Measurements from ENCODE around the gene ACKR2. TPM values are rescaled to one million over a fixed set of nuclear protein-coding genes. Genes with fewer than 3 reads are reported as not detected.

The ACKR2 gene
- total and polyA plus RNA-seq, 2 donors (not counting 3 experiments of a cell fraction or from before 2014, with no cell fraction given), result 0.01 TPM; not detected in 1

DNA sequence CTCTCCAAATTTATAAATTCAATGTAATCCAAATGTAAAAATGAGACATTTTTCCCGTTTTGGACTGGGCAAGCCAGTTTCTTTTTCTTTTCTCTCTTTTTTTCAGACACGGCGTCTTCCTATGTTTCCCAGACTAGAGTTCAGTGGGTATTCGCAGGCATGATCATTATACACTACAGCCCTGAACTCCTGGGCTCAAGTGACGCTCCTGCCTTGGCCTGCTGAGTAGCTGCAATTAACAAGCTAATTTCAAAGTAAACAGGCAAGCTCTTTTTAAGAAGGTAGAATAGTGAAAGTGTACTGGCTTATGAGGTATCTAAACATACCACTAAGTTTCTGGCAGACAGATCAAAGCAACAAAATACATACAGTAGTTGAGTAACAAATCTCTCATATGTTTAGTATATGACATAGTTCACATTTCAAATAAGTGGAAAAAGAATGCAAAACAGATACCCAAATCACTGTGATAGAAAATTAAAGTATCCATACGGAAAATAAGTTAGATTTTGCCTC is 18.5 kb upstream of the ACKR2 start:
- H2AFZ ChIP-seq (ENCODE audit: low read depth, low read length), result no peak overlapping the region

More for the DNA sequence above, 18.5 kb upstream of the ACKR2 start:
- TF ChIP-seq, protein P1, sequence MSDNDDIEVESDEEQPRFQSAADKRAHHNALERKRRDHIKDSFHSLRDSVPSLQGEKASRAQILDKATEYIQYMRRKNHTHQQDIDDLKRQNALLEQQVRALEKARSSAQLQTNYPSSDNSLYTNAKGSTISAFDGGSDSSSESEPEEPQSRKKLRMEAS (IDR thresholded peaks at IDR 0.05; ENCODE audit: insufficient read depth, insufficient read length), result no peak
- no peak for TF ChIP-seq EZH2 (IDR thresholded peaks at IDR 0.05; ENCODE audit: borderline replicate concordance, low read depth, low read length, severe bottlenecking)
- no peak for TF ChIP-seq JUN (IDR thresholded peaks at IDR 0.05; ENCODE audit: borderline replicate concordance, insufficient read depth, insufficient read length, low read depth)
- TF ChIP-seq POLR2AphosphoS5 (IDR thresholded peaks at IDR 0.05; ENCODE audit: insufficient read depth, low read depth, low read length), result no peak
- TF ChIP-seq MYC (IDR thresholded peaks at IDR 0.05; ENCODE audit: low read depth, low read length), result no peak
- no peak for TF ChIP-seq FOS (IDR thresholded peaks at IDR 0.05; ENCODE audit: borderline replicate concordance, insufficient read depth, low read length)
- no peak for TF ChIP-seq POLR2A (IDR thresholded peaks at IDR 0.05; ENCODE audit: low read depth, low read length)
- TF ChIP-seq, protein P2, sequence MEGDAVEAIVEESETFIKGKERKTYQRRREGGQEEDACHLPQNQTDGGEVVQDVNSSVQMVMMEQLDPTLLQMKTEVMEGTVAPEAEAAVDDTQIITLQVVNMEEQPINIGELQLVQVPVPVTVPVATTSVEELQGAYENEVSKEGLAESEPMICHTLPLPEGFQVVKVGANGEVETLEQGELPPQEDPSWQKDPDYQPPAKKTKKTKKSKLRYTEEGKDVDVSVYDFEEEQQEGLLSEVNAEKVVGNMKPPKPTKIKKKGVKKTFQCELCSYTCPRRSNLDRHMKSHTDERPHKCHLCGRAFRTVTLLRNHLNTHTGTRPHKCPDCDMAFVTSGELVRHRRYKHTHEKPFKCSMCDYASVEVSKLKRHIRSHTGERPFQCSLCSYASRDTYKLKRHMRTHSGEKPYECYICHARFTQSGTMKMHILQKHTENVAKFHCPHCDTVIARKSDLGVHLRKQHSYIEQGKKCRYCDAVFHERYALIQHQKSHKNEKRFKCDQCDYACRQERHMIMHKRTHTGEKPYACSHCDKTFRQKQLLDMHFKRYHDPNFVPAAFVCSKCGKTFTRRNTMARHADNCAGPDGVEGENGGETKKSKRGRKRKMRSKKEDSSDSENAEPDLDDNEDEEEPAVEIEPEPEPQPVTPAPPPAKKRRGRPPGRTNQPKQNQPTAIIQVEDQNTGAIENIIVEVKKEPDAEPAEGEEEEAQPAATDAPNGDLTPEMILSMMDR (IDR thresholded peaks at IDR 0.05; ENCODE audit: extremely low read depth in 1 of 2, insufficient read depth in 1 of 2, low read depth in 1 of 2, low read length in 2 of 2), result no peak
- TF ChIP-seq GATA2 (IDR thresholded peaks at IDR 0.05; ENCODE audit: insufficient read depth, insufficient read length, low read depth, low read length), result no peak
- Histone ChIP-seq H3K4me2 (ENCODE audit: insufficient read depth, low read length) (no peak overlapping the region), H3K4me3 (replicated peaks in 1 of 3; ENCODE audit: insufficient read depth in 1 of 3, low read depth in 1 of 3, low read length in 3 of 3) (no peak overlapping the region), H3K9me3 (replicated peaks; ENCODE audit: control insufficient read depth, insufficient read depth, low read length) (no peaks in the 10 kb centered on the region), H3K9me1 (replicated peaks; ENCODE audit: control insufficient read depth, extremely low read depth, insufficient read depth, low read length) (no peaks in the 10 kb centered on the region), H3K79me2 (ENCODE audit: control insufficient read depth, insufficient read depth, low read length) (peaks cover 17% of the 10 kb centered on the region), H3K27ac (ENCODE audit: insufficient read depth, low read depth, low read length) (no peak overlapping the region), H3K4me1 (ENCODE audit: control insufficient read depth, extremely low read depth, insufficient read depth, low read length) (no peaks in the 10 kb centered on the region), H3K36me3 (ENCODE audit: control insufficient read depth in 2 of 2, extremely low read depth in 1 of 2, insufficient read depth in 2 of 2, low read length in 2 of 2) (peaks cover 3 to 10% of the 10 kb centered on the region in 2 experiments), H3K27me3 (ENCODE audit: control insufficient read depth in 2 of 2, insufficient read depth in 2 of 2, low read length in 2 of 2) (no peaks in the 10 kb centered on the region), H4K20me1 (replicated peaks; ENCODE audit: control insufficient read depth, extremely low read depth, insufficient read depth, low read length) (peaks cover 4% of the 10 kb centered on the region), H3K9ac (replicated peaks; ENCODE audit: extremely low read depth, insufficient read depth, low read length) (no peak overlapping the region)
- intact Hi-C loops (cut with micrococcal nuclease) (no loop called here), dilution Hi-C loops (cut with MboI; ENCODE audit: extremely low pct_ligation_motif_present, low sequenced_read_pairs) (no loop called here)
- CTCF ChIA-PET, result no interaction called here
- POLR2A ChIA-PET, result no interaction called here
- BruUV-seq (replicated peaks), result no TSS peak
- FAIRE-seq (no peak), DNase-seq (ENCODE audit: low read depth, low spot score) (no peak)

All from endothelial cell of umbilical vein (primary cell).